Vagina (tissue), 2 donors: ENCODE results near the gene TFPI.

Experiments
- POLR2A ChIP-seq, 2 donors: fragments of 450-650 bp; IDR thresholded peaks; one replicate each; pipeline ENCODE4 v1.6.1; 2017; ENCODE audit warnings: antibody characterized with exemption in 2 of 2, mild to moderate bottlenecking in 2 of 2, moderate library complexity in 2 of 2
- TF ChIP-seq, protein P1 (sequence below), 3 experiments: fragments of 450-650 bp in 2 of 3; fragments of 200-600 bp in 1 of 3; sonication (generic) in 1 of 3; IDR thresholded peaks; one replicate each; pipeline ENCODE4 v1.5.1; 2017 to 2019; ENCODE audit warnings: antibody characterized with exemption in 3 of 3, mild to moderate bottlenecking in 2 of 3, moderate library complexity in 2 of 3

DNA sequence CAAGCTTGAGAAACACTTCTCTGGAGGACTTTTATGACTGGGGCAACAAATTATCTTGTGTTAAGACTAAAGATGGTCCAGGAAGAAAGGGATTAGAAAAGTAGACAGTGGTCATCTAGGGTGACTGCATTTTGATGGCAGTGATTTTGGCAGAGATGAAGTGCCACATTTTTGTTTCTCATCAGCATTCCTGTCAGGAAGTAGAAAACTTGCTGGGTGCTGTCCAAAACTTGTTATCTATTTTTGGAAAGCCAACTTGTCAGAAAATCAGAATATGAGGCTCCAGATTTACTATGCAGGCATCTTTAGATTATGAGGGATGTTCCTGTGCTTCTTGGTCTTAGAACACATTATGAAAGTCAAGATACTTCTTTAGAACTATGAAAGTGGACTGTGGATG, 77.2 kb downstream of the TFPI start:
- TF ChIP-seq, protein P1, sequence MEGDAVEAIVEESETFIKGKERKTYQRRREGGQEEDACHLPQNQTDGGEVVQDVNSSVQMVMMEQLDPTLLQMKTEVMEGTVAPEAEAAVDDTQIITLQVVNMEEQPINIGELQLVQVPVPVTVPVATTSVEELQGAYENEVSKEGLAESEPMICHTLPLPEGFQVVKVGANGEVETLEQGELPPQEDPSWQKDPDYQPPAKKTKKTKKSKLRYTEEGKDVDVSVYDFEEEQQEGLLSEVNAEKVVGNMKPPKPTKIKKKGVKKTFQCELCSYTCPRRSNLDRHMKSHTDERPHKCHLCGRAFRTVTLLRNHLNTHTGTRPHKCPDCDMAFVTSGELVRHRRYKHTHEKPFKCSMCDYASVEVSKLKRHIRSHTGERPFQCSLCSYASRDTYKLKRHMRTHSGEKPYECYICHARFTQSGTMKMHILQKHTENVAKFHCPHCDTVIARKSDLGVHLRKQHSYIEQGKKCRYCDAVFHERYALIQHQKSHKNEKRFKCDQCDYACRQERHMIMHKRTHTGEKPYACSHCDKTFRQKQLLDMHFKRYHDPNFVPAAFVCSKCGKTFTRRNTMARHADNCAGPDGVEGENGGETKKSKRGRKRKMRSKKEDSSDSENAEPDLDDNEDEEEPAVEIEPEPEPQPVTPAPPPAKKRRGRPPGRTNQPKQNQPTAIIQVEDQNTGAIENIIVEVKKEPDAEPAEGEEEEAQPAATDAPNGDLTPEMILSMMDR (IDR thresholded peaks at IDR 0.05) = no peak
- TF ChIP-seq POLR2A (IDR thresholded peaks at IDR 0.05) = no peak
